HG02571 (cell line): ENCODE data around the gene SELENOV.

Source experiments
- ATAC-seq: cut with Tn5 transposase; IDR thresholded peaks from one replicate; pipeline ENCODE4 v1.9.1; 2021; ENCODE audit warnings: mild to moderate bottlenecking, moderate library complexity; ENCODE audit not compliant: unreplicated experiment

The SELENOV gene

GRCh38 chr19:39518975-39519374 lies 4.0 kb downstream of the SELENOV start:
- no peak for ATAC-seq

GRCh38 chr19:39520541-39521484 lies 5.9 kb downstream of the SELENOV start:
- no peak for ATAC-seq

- no peak for ATAC-seq
Observed at GRCh38 chr19:39524495-39524894, 9.6 kb downstream of the SELENOV start.

GRCh38 chr19:39525205-39525604 lies 10.3 kb downstream of the SELENOV start:
- ATAC-seq, result no peak

GRCh38 chr19:39531834-39532232 lies 16.9 kb downstream of the SELENOV start:
- no peak for ATAC-seq

- ATAC-seq, result peak; percentile 90
Observed at GRCh38 chr19:39532233-39533002, 17.5 kb downstream of the SELENOV start, which contains the start of gene EID2B. Gene EID2B, minus strand, starts transcription at chr19:39532852. Its CDS starts 50 bp downstream, at chr19:39532802.

- no peak for ATAC-seq
Observed at GRCh38 chr19:39533003-39533512, 18.1 kb downstream of the SELENOV start.

- no peak for ATAC-seq
Observed at GRCh38 chr19:39533791-39534190, 18.9 kb downstream of the SELENOV start.

- ATAC-seq, result no peak
Observed at GRCh38 chr19:39539165-39539517, 24.2 kb downstream of the SELENOV start.

GRCh38 chr19:39539518-39540332 lies 24.8 kb downstream of the SELENOV start, which contains the start of gene EID2:
Gene EID2, minus strand, starts transcription at chr19:39540161. Its CDS starts 82 bp downstream, at chr19:39540079.
- ATAC-seq, result peak; percentile 86

- no peak for ATAC-seq
Observed at GRCh38 chr19:39540333-39540673, 25.4 kb downstream of the SELENOV start.

GRCh38 chr19:39542206-39542605 lies 27.3 kb downstream of the SELENOV start:
- no peak for ATAC-seq

GRCh38 chr19:39543477-39543857 lies 28.5 kb downstream of the SELENOV start:
- no peak for ATAC-seq

- no peak for ATAC-seq
Observed at GRCh38 chr19:39544226-39544903, 29.4 kb downstream of the SELENOV start.

- no peak for ATAC-seq
Observed at GRCh38 chr19:39544911-39545310, 30.0 kb downstream of the SELENOV start.

- no peak for ATAC-seq
Observed at GRCh38 chr19:39546599-39546998, 31.7 kb downstream of the SELENOV start.

- no peak for ATAC-seq
Observed at GRCh38 chr19:39550197-39550596, 35.3 kb downstream of the SELENOV start.

- no peak for ATAC-seq
Observed at GRCh38 chr19:39553082-39553652, 38.2 kb downstream of the SELENOV start.

- no peak for ATAC-seq
Observed at GRCh38 chr19:39554701-39555311, 39.9 kb downstream of the SELENOV start.
